Measurements from ENCODE around the gene PEX11A.

DNA sequence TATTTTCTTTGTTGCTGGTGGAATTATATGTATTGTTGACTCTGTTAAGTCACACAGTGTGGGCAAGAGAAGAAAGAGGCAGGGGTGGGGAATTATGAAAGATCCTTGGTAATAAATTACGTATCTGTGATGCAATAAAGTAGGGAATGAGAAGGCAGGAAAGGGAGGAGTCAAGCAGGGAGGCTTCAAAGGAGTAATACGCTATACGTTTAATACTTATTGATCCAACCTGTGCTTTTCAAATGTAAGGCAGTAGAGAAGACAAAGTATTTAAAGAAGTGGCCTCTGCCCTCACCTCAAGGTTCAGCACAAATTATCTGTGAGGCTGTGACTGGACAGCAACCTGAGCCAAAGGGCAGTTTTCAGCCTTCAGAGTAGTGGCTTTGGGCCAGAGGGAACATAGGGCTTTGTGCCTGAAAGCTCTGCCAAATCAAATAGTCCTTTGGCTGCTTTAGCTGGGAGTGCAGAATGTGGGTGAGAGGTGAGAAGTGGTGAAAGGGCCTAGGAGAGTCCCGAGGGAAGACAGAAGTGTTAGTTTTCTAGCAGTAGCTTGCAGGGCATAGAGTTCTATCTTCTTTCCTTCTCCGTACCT lies 10.2 kb downstream of the PEX11A start:
- no peak for TF ChIP-seq FOS (IDR thresholded peaks at IDR 0.05; ENCODE audit: borderline replicate concordance, insufficient read depth, low read length)
- TF ChIP-seq, protein P1, sequence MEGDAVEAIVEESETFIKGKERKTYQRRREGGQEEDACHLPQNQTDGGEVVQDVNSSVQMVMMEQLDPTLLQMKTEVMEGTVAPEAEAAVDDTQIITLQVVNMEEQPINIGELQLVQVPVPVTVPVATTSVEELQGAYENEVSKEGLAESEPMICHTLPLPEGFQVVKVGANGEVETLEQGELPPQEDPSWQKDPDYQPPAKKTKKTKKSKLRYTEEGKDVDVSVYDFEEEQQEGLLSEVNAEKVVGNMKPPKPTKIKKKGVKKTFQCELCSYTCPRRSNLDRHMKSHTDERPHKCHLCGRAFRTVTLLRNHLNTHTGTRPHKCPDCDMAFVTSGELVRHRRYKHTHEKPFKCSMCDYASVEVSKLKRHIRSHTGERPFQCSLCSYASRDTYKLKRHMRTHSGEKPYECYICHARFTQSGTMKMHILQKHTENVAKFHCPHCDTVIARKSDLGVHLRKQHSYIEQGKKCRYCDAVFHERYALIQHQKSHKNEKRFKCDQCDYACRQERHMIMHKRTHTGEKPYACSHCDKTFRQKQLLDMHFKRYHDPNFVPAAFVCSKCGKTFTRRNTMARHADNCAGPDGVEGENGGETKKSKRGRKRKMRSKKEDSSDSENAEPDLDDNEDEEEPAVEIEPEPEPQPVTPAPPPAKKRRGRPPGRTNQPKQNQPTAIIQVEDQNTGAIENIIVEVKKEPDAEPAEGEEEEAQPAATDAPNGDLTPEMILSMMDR (IDR thresholded peaks at IDR 0.05; ENCODE audit: extremely low read depth in 1 of 2, insufficient read depth in 1 of 2, low read depth in 1 of 2, low read length in 2 of 2), result no peak
- TF ChIP-seq POLR2A (IDR thresholded peaks at IDR 0.05; ENCODE audit: low read depth, low read length), result no peak
